Measurements from ENCODE around the gene GTPBP1.

The GTPBP1 gene

DNA sequence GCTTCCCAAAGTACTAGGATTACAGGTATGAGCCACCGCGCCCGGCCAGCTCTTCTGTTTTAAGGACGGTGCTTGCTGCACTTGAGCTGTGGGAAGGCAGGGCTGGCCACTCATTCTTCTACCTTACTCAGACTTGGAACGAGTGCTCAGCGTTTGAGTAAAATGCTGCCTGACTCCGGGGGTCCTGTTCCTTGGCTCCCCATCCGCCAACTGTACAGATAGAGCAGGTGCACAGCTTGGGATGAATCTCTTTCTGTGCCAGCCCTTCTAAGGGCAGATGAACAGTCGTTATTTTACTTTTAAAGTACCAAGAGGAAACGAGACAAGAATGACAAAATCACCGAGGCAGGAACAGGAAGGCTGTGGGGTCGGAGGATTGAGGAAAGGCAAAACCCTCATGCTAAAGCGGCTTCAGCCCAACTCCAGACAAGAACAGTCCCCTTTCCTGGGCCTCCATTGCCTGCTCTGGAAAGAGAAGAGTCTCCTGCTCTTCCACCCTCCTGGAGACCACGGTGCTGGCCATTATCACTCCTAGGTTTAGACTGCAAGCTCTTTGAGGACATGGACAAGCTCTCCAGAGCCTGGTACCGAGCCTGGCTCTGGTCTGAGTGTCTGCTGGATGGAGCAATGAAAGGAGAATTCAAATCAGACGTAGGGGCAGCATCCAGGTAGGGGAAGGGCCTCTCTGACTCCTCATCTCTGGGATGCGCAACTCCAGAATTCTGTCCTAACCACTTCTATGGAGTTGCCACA is 51.1 kb downstream of the GTPBP1 start:
- TF ChIP-seq, protein P1, sequence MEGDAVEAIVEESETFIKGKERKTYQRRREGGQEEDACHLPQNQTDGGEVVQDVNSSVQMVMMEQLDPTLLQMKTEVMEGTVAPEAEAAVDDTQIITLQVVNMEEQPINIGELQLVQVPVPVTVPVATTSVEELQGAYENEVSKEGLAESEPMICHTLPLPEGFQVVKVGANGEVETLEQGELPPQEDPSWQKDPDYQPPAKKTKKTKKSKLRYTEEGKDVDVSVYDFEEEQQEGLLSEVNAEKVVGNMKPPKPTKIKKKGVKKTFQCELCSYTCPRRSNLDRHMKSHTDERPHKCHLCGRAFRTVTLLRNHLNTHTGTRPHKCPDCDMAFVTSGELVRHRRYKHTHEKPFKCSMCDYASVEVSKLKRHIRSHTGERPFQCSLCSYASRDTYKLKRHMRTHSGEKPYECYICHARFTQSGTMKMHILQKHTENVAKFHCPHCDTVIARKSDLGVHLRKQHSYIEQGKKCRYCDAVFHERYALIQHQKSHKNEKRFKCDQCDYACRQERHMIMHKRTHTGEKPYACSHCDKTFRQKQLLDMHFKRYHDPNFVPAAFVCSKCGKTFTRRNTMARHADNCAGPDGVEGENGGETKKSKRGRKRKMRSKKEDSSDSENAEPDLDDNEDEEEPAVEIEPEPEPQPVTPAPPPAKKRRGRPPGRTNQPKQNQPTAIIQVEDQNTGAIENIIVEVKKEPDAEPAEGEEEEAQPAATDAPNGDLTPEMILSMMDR (IDR thresholded peaks at IDR 0.05; ENCODE audit: borderline replicate concordance, insufficient read depth, low read depth, low read length), result no peak
- peak overlapping the region; percentile 78 for H3K4me3 ChIP-seq (ENCODE audit: low read depth, low read length)

DNA sequence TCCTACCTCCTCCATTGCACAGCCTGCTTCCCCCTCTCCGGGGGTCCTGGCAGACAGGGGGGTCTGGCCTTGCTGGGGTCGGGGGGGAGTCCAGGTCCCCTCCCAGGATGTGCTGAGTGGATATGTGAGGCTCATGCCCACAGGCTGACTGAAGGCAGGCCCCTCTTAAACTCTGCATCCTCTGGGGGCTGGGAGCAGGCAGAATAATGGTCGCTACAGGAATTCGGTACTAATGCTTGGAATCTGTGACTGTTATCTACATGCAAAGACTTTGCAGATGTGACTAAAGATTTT is 51.7 kb downstream of the GTPBP1 start:
- TF ChIP-seq, protein P1 (IDR thresholded peaks at IDR 0.05; ENCODE audit: borderline replicate concordance, insufficient read depth, low read depth, low read length), result no peak
- H3K4me3 ChIP-seq (ENCODE audit: low read depth, low read length), result peak overlapping the region; percentile 78

DNA sequence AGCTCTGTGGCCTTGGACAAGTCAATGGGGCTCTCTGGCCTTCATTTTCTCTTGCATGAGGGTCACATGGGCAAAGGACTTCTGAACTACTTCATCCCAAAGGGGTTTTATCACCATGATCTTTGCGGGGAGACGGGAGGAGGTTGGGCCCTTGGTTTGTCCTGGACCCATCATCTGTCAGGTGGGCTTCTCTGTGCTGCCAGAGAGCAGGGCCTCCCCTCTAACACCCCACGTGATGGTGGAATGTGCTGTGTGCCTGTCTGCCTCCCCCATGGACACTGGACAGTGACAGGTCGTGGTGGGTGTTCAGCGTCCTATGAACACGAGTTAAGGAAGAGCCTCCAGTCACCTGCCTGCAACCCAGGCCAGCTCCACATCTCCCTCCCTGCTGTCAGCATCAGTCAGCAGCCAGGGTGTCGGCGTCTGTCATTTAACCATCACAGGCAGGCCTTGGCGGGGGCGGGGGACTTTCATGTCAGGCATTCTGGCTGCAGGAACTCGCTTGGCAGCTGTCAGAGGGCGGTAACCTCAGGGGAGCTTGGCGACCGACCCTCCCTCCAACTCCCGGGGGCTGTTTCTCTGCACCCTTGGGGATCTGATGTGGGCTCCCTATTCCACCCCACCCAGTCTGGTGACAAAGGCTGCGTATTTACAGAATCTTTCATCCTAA is 52.7 kb downstream of the GTPBP1 start:
- H3K4me3 ChIP-seq (ENCODE audit: low read depth, low read length), result no peak overlapping the region

DNA sequence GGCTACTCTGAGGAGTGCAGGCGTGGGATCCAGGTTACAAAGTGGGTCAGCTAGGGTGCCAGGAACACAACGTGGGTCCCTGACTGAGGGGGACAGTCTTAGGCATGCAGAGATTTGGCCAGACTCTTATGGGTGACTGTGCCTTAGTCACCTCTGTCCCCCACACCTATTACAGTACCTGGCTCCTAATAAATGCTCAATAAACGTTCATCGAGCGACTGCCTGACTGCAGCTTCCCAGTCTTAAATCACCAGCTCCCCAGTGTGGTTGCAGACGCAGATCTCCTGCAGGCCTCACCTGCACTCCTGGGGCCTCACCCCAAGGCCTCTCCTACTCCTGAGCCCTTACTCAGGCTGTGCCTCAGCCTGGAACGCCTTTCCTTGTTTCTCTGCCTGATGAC is 53.3 kb downstream of the GTPBP1 start:
- H3K4me3 ChIP-seq (ENCODE audit: low read depth, low read length), result no peak overlapping the region
- TF ChIP-seq, protein P1 (IDR thresholded peaks at IDR 0.05; ENCODE audit: borderline replicate concordance, insufficient read depth, low read depth, low read length), result no peak

More for the DNA sequence above, 52.7 kb downstream of the GTPBP1 start:
- TF ChIP-seq, protein P1 (IDR thresholded peaks at IDR 0.05; ENCODE audit: borderline replicate concordance, insufficient read depth, low read depth, low read length), result no peak

DNA sequence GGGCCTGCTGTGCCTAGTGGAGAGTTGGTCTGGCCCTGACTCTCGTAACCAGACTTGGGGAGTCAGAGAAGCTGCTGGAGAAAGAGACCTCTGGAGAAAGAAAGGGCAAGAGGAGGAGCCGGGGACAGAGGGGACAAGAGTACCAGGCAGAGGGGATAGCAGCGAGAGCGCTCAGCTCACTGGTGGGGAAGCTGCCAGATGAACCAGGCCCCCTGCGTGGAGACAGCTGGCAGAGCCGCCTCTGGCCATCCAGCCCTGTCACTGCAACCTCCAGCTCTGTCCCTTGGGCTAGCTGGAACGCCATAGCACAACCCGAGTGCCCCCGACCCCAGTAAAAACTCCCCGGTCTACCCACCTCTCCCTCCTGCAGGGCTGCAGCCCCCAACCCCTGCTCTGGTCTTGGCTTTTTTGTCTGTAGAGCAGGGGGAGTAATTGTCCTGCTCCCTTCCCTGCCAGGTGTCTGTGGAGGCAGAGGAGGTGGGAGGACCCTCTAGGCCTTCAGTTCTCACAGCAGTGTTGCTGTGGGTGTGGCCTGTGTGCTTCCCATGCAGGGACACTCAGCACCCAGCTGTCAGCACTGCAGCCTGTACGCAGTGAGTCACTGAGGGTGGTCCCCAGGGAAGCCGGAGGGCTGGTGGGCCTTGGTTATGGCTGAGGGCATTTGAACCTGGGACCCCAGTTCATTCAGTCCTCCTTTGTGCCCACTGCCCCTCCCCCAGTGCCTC is 54.9 kb downstream of the GTPBP1 start:
- TF ChIP-seq, protein P1 (IDR thresholded peaks at IDR 0.05; ENCODE audit: borderline replicate concordance, insufficient read depth, low read depth, low read length), result no peak
- H3K4me3 ChIP-seq (ENCODE audit: low read depth, low read length), result no peak overlapping the region

DNA sequence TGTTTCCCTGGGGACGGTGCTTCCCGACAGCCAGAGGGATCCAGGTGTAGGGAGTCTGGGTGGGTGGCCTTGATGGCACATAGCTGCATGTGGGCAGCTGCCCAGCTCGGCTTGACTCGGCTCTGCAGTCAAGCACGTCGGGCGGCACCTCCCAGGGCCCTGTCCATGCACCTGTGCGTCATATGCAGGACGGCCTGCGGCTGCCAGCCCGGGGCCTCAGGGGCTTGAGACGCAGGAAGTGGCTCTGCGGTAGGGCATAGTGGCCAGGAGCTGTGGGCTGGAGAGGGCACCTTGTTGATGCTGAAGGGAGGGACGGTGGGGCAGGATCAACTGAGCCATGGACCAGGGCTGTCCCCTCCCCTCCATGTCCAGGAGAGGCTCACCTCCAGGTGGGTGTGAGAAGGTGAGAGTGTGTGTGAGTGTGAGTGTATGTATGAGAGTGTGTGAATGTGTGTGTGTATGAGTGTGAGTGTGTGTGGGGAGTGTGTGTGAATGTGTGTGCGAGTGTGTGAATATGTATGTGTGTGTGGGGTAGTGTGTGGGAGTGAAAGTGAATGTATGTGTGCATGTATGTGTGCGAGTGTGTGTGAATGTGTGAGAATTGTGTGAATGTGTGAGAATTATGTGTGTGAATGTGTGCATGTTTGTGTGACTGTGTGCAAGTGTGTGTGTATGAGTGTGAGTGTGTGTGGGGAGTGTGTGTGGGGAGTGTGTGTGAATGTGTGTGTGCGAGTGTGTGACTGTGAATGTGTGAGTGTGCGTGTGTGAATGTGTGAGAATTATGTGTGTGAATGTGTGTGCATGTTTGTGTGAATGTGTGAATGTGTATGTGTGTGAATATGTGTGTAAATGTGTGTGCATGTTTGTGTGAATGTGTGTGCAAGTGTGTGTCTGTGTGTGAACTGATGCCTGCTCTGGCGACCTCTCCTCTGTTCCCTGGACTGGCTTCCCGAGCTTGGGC is 55.7 kb downstream of the GTPBP1 start:
- no peak overlapping the region for H3K4me3 ChIP-seq (ENCODE audit: low read depth, low read length)
- TF ChIP-seq, protein P1 (IDR thresholded peaks at IDR 0.05; ENCODE audit: borderline replicate concordance, insufficient read depth, low read depth, low read length), result no peak
